Neural progenitor cell (in vitro differentiated cells): Measurements from ENCODE around the gene OR8G5.
"Not testable (repeated sequence)": the region's sequence is repeated elsewhere in the genome, so short reads cannot be mapped to it uniquely, and the experiment has no call there.

Source experiments
- EZH2 ChIP-seq: fragments of 200-600 bp; sonication (generic); IDR thresholded peaks from 2 replicates; pipeline ENCODE4 v1.6.1; 2017; ENCODE audit warnings: antibody characterized with exemption, mild to moderate bottlenecking, moderate library complexity
- EZH2phosphoT487 ChIP-seq: fragments of 200-600 bp; sonication (generic); IDR thresholded peaks from 2 replicates; pipeline ENCODE4 v1.6.1; 2017; ENCODE audit warnings: antibody characterized with exemption
- TF ChIP-seq, protein P1 (sequence below): fragments of 200-600 bp; sonication (generic); IDR thresholded peaks from 2 replicates; pipeline ENCODE4 v1.5.1; 2017; ENCODE audit warnings: antibody characterized with exemption, mild to moderate bottlenecking

DNA sequence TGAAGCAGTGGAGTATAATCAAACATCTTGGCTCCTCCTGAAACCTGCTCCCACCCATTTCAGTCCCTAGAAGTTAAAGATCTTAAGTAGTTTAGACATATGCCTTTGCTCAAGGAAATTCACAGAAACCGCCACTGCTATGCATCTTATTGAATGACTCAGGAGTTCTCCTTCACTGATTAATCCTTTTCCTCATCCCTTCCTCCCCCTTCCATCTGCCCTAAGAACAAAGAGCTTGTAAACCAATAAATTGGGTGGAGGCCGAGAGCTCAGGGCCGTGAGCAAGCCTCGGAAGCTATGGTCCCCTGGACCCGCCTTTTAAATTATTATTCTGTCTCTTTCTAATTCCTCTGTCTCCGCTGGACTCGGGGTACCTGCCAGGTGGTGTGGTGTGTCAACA lies 14.7 kb downstream of the OR8G5 start:
- not testable (repeated sequence) for TF ChIP-seq EZH2, EZH2phosphoT487
- TF ChIP-seq, protein P1, sequence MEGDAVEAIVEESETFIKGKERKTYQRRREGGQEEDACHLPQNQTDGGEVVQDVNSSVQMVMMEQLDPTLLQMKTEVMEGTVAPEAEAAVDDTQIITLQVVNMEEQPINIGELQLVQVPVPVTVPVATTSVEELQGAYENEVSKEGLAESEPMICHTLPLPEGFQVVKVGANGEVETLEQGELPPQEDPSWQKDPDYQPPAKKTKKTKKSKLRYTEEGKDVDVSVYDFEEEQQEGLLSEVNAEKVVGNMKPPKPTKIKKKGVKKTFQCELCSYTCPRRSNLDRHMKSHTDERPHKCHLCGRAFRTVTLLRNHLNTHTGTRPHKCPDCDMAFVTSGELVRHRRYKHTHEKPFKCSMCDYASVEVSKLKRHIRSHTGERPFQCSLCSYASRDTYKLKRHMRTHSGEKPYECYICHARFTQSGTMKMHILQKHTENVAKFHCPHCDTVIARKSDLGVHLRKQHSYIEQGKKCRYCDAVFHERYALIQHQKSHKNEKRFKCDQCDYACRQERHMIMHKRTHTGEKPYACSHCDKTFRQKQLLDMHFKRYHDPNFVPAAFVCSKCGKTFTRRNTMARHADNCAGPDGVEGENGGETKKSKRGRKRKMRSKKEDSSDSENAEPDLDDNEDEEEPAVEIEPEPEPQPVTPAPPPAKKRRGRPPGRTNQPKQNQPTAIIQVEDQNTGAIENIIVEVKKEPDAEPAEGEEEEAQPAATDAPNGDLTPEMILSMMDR = not testable (repeated sequence)
